IPS DF 6.9 (cell line): ENCODE results near the gene GPR157.
"Not testable (repeated sequence)": the region's sequence is repeated elsewhere in the genome, so short reads cannot be mapped to it uniquely, and the experiment has no call there.

Experiments
- DNase-seq: peaks from one replicate; pipeline ENCODE4 v3.0.0-alpha.2; 2013; ENCODE audit warnings: low read depth, low spot score
- H3K27ac ChIP-seq: one replicate; pipeline ENCODE4 v1.5.1; 2013; ENCODE audit warnings: low read length, control low read depth
- H3K27me3 ChIP-seq: 2 replicates; pipeline ENCODE4 v1.6.1; 2013; ENCODE audit warnings: mild to moderate bottlenecking, low read length; ENCODE audit not compliant: control insufficient read depth, insufficient read depth
- H3K36me3 ChIP-seq: 2 replicates; pipeline ENCODE4 v1.6.1; 2013; ENCODE audit warnings: low read length; ENCODE audit not compliant: control insufficient read depth, insufficient read depth
- H3K4me1 ChIP-seq: 2 replicates; pipeline ENCODE4 v1.6.1; 2013; ENCODE audit warnings: low read length; ENCODE audit not compliant: control insufficient read depth, insufficient read depth
- H3K4me3 ChIP-seq: 2 replicates; pipeline ENCODE4 v1.5.1; 2013; ENCODE audit warnings: mild to moderate bottlenecking, low read length
- H3K9me3 ChIP-seq: 2 replicates; pipeline ENCODE4 v1.6.1; 2013; ENCODE audit warnings: low read length, inconsistent platforms; ENCODE audit not compliant: control insufficient read depth, insufficient read depth
- WGBS: extraction: QIAGEN DNeasy Blood & Tissue Kit; methylation state at CpG from one replicate; pipeline ENCODE4 v1.1.7; 2013; ENCODE audit warnings: mixed read lengths, missing lambda C conversion rate; ENCODE audit not compliant: insufficient read length, insufficient coverage; 5-methylcytosine and 5-hydroxymethylcytosine counted together

Gene GPR157

GRCh38 chr1:9128166-9128519 lies 759 bp downstream of the GPR157 start:
- DNase-seq = no peak
- no CpG with 5 or more reads among the region's 16 CpGs for WGBS
- Histone ChIP-seq H3K27ac (no peak overlapping the region), H3K9me3 (no peaks in the 10 kb centered on the region), H3K4me1 (no peaks in the 10 kb centered on the region), H3K4me3 (peak overlapping the region; percentile 73; the same call in 1 of the 2 replicates), H3K36me3 (no peaks in the 10 kb centered on the region), H3K27me3 (no peaks in the 10 kb centered on the region; the same call in 1 of the 2 replicates)

GRCh38 chr1:9127395-9128165 lies 1.3 kb downstream of the GPR157 start:
- H3K36me3 ChIP-seq = no peaks in the 10 kb centered on the region
- no peak overlapping the region for H3K27ac ChIP-seq
- H3K4me3 ChIP-seq = no peak overlapping the region
- no peaks in the 10 kb centered on the region; the same call in 1 of the 2 replicates for H3K27me3 ChIP-seq
- no peaks in the 10 kb centered on the region for H3K9me3 ChIP-seq
- no peaks in the 10 kb centered on the region for H3K4me1 ChIP-seq
- DNase-seq = no peak
- WGBS = no CpG with 5 or more reads among the region's 19 CpGs

- DNase-seq = no peak
- Histone ChIP-seq H3K4me1 (no peaks in the 10 kb centered on the region), H3K27me3 (no peaks in the 10 kb centered on the region; the same call in 1 of the 2 replicates), H3K9me3 (no peaks in the 10 kb centered on the region), H3K4me3 (no peak overlapping the region), H3K36me3 (no peaks in the 10 kb centered on the region), H3K27ac (no peak overlapping the region)
- WGBS = no CpG with 5 or more reads among the region's 2 CpGs
These were observed 2.4 kb downstream of the GPR157 start for GRCh38 chr1:9126511-9126910.

- H3K9me3 ChIP-seq, H3K27ac ChIP-seq, H3K4me3 ChIP-seq, H3K4me1 ChIP-seq, DNase-seq, H3K27me3 ChIP-seq, H3K36me3 ChIP-seq: not testable (repeated sequence)
- WGBS = no CpG with 5 or more reads among the region's 9 CpGs
These were observed 3.1 kb downstream of the GPR157 start for GRCh38 chr1:9125847-9126246.

GRCh38 chr1:9125325-9125724 lies 3.6 kb downstream of the GPR157 start:
- no CpG with 5 or more reads among the region's 4 CpGs for WGBS
- H3K27ac ChIP-seq = no peak overlapping the region
- H3K4me1 ChIP-seq = peaks cover 2% of the 10 kb centered on the region; the same call in 1 of the 2 replicates

GRCh38 chr1:9124389-9124788 lies 4.5 kb downstream of the GPR157 start:
- WGBS = no CpG with 5 or more reads among the region's 8 CpGs
- H3K36me3 ChIP-seq = not testable (repeated sequence)

More at GRCh38 chr1:9125325-9125724, 3.6 kb downstream of the GPR157 start:
- no peaks in the 10 kb centered on the region for H3K36me3 ChIP-seq
- H3K4me3 ChIP-seq = no peak overlapping the region
- H3K27me3 ChIP-seq = no peaks in the 10 kb centered on the region; the same call in 1 of the 2 replicates
- no peaks in the 10 kb centered on the region for H3K9me3 ChIP-seq
- no peak for DNase-seq

GRCh38 chr1:9123665-9124064 lies 5.2 kb downstream of the GPR157 start:
- no CpG with 5 or more reads among the region's 2 CpGs for WGBS
- not testable (repeated sequence) for H3K4me1 ChIP-seq, H3K27ac ChIP-seq, H3K36me3 ChIP-seq, H3K9me3 ChIP-seq, H3K4me3 ChIP-seq, H3K27me3 ChIP-seq, DNase-seq

More at GRCh38 chr1:9124389-9124788, 4.5 kb downstream of the GPR157 start:
- DNase-seq, H3K27ac ChIP-seq, H3K4me3 ChIP-seq, H3K9me3 ChIP-seq, H3K4me1 ChIP-seq, H3K27me3 ChIP-seq: not testable (repeated sequence)

- Histone ChIP-seq H3K9me3 (no peaks in the 10 kb centered on the region), H3K27ac (no peak overlapping the region), H3K4me1 (peaks cover 2% of the 10 kb centered on the region; the same call in 1 of the 2 replicates), H3K27me3 (no peaks in the 10 kb centered on the region), H3K36me3 (no peaks in the 10 kb centered on the region), H3K4me3 (no peak overlapping the region)
- DNase-seq = no peak
- no CpG with 5 or more reads among the region's 22 CpGs for WGBS
These were observed 7.1 kb downstream of the GPR157 start for GRCh38 chr1:9121496-9122409.

GRCh38 chr1:9120312-9120958 lies 8.5 kb downstream of the GPR157 start:
- no peak for DNase-seq
- no peaks in the 10 kb centered on the region for H3K27me3 ChIP-seq
- H3K4me3 ChIP-seq = no peak overlapping the region
- no peaks in the 10 kb centered on the region for H3K9me3 ChIP-seq
- WGBS = no CpG with 5 or more reads among the region's 9 CpGs
- no peak overlapping the region for H3K27ac ChIP-seq
- H3K4me1 ChIP-seq = peaks cover 2% of the 10 kb centered on the region; the same call in 1 of the 2 replicates
- H3K36me3 ChIP-seq = no peaks in the 10 kb centered on the region

GRCh38 chr1:9119745-9120144 lies 9.2 kb downstream of the GPR157 start:
- H3K4me3 ChIP-seq = no peak overlapping the region
- DNase-seq = no peak
- H3K27ac ChIP-seq = no peak overlapping the region

More at GRCh38 chr1:9119745-9120144, 9.2 kb downstream of the GPR157 start:
- peaks cover 2% of the 10 kb centered on the region; the same call in 1 of the 2 replicates for H3K4me1 ChIP-seq
- no peaks in the 10 kb centered on the region for H3K36me3 ChIP-seq
- no CpG with 5 or more reads among the region's 9 CpGs for WGBS
- H3K27me3 ChIP-seq = no peaks in the 10 kb centered on the region
- no peaks in the 10 kb centered on the region for H3K9me3 ChIP-seq
